ENCODE results near the gene STXBP2.

STXBP2 gene

DNA sequence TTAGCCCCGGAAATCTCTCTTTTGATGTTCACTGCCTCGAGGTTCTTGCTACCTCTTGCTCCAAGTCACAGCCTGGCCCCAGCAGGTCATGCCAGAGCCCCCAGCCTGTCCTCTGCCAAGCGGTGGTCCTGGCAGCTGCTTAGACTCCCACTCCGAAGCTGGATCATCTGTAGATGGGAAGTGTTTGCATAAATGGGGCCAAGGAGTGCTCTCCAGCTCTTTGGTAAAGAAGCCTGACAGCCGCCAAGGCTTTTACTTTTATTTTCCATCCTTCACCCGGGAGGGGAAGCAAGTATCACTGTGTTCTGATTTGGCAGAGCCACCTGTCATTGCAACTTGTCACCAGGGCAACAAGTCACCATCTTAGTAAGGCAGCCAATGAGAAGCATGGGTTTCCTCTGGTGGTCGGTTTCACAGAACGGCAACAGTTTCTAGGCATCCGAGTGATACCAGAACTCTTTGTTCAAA, 21.3 kb downstream of the STXBP2 start:
- H3K4me3 ChIP-seq (ENCODE audit: low read depth, low read length), result no peak overlapping the region
- TF ChIP-seq, protein P1, sequence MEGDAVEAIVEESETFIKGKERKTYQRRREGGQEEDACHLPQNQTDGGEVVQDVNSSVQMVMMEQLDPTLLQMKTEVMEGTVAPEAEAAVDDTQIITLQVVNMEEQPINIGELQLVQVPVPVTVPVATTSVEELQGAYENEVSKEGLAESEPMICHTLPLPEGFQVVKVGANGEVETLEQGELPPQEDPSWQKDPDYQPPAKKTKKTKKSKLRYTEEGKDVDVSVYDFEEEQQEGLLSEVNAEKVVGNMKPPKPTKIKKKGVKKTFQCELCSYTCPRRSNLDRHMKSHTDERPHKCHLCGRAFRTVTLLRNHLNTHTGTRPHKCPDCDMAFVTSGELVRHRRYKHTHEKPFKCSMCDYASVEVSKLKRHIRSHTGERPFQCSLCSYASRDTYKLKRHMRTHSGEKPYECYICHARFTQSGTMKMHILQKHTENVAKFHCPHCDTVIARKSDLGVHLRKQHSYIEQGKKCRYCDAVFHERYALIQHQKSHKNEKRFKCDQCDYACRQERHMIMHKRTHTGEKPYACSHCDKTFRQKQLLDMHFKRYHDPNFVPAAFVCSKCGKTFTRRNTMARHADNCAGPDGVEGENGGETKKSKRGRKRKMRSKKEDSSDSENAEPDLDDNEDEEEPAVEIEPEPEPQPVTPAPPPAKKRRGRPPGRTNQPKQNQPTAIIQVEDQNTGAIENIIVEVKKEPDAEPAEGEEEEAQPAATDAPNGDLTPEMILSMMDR (IDR thresholded peaks at IDR 0.05; ENCODE audit: low read depth, low read length), result no peak

GRCh38 chr19:7661744-7662538, 25.0 kb downstream of the STXBP2 start:
- TF ChIP-seq, protein P1 (IDR thresholded peaks at IDR 0.05; ENCODE audit: low read depth, low read length), result no peak
- no peak overlapping the region for H3K4me3 ChIP-seq (ENCODE audit: low read depth, low read length)

DNA sequence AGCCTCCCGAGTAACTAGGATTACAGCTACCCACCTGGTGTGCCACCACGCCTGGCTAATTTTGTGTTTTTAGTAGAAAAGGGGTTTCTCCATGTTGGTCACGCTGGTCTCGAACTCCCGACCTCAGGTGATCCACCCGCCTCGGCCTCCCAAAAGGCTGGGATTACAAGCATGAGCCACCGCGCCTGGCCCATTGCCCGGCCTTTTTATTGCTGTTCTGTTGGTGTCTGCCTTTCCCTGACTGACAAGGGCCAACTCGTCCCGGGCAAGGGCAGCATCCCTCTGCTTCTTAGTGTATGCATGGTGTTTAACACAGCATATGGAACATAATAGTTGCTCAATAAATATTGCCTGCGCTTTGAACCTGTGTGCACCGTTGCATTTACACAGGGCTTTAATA, 25.7 kb downstream of the STXBP2 start:
- TF ChIP-seq, protein P1 (IDR thresholded peaks at IDR 0.05; ENCODE audit: low read depth, low read length), result no peak

GRCh38 chr19:7663706-7664105, 26.8 kb downstream of the STXBP2 start:
- TF ChIP-seq, protein P1 (IDR thresholded peaks at IDR 0.05; ENCODE audit: low read depth, low read length), result no peak
- no peak overlapping the region for H3K4me3 ChIP-seq (ENCODE audit: low read depth, low read length)

More for the DNA sequence above, 25.7 kb downstream of the STXBP2 start:
- H3K4me3 ChIP-seq (ENCODE audit: low read depth, low read length), result no peak overlapping the region

DNA sequence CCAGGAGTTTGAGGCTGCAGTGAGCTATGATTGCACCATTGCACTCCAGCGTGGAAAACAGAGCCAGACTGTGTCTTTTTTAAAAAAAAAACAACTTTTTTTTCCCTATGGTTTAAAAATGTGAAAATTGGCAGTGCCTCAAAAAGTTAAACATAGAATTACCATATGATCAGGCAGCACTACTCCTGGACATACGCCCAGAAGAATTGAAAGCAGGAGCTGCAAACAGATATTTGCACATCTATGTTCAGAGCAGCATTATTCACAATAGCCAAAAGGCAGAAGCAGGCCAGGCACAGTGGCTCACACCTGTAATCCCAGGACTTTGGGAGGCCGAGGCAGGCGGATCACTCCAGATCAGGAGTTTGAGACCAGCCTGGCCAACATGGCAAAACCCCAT, 28.2 kb downstream of the STXBP2 start:
- H3K4me3 ChIP-seq (ENCODE audit: low read depth, low read length), result no peak overlapping the region

DNA sequence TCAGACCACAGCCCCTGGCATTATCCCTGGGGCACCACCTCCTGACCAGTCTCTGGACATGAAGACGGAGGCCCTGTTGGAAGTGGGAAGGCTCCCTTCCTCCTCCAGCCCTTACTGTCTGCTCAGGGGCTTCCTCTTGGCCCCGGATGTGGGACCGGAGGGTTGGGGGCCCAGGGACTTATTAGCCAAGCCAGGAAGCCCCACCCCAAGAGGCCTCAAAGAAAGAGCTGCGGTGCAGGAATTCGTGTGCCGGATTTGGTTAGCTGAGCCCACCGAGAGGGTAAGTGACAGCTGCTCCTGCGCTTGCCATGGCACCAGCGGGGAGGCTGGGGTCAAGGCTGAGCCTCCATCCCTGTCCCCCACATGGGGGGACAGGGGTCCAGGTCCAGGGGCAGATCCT, 31.9 kb downstream of the STXBP2 start, which contains the start of gene RETN:
RETN (plus strand) TSS at position 208 of the 400 bp plus-strand sequence. CDS start 278 bp downstream, outside the sequence.
- TF ChIP-seq, protein P1 (IDR thresholded peaks at IDR 0.05; ENCODE audit: low read depth, low read length), result no peak

More for the DNA sequence above, 28.2 kb downstream of the STXBP2 start:
- TF ChIP-seq, protein P1 (IDR thresholded peaks at IDR 0.05; ENCODE audit: low read depth, low read length), result no peak

GRCh38 chr19:7669641-7670040, 32.7 kb downstream of the STXBP2 start:
- TF ChIP-seq, protein P1 (IDR thresholded peaks at IDR 0.05; ENCODE audit: low read depth, low read length), result no peak
- no peak overlapping the region for H3K4me3 ChIP-seq (ENCODE audit: low read depth, low read length)

More for the DNA sequence above, 31.9 kb downstream of the STXBP2 start, which contains the start of gene RETN:
- H3K4me3 ChIP-seq (ENCODE audit: low read depth, low read length), result no peak within 1 kb of the TSS

All from WI38 (cell line).